GM18873 (cell line): ENCODE measurements around the gene PRKCE.
"Not testable (repeated sequence)": the region's sequence is repeated elsewhere in the genome, so short reads cannot be mapped to it uniquely, and the experiment has no call there.

Experiments
- ATAC-seq: cut with Tn5 transposase; IDR thresholded peaks from one replicate; pipeline ENCODE4 v1.9.1; 2021; ENCODE audit warnings: mild to moderate bottlenecking, moderate library complexity, moderate number of reproducible peaks; ENCODE audit not compliant: unreplicated experiment, low FRiP score

PRKCE gene

GRCh38 chr2:45695480-45696007, 44.1 kb downstream of the PRKCE start:
- not testable (repeated sequence) for ATAC-seq

GRCh38 chr2:45696708-45697107, 45.2 kb downstream of the PRKCE start:
- ATAC-seq, result no peak

- no peak for ATAC-seq
Measured at GRCh38 chr2:45697190-45697589, 45.7 kb downstream of the PRKCE start.

GRCh38 chr2:45698554-45698953, 47.1 kb downstream of the PRKCE start:
- no peak for ATAC-seq

- peak; percentile 48 for ATAC-seq
Measured at GRCh38 chr2:45699032-45699658, 47.7 kb downstream of the PRKCE start.

GRCh38 chr2:45700407-45701013, 49.0 kb downstream of the PRKCE start:
- no peak for ATAC-seq

- no peak for ATAC-seq
Measured at GRCh38 chr2:45705233-45705632, 53.8 kb downstream of the PRKCE start.

GRCh38 chr2:45706033-45706432, 54.6 kb downstream of the PRKCE start:
- ATAC-seq, result no peak

- no peak for ATAC-seq
Measured at GRCh38 chr2:45707006-45707405, 55.5 kb downstream of the PRKCE start.

GRCh38 chr2:45707661-45708060, 56.2 kb downstream of the PRKCE start:
- no peak for ATAC-seq

GRCh38 chr2:45708501-45708900, 57.0 kb downstream of the PRKCE start:
- ATAC-seq, result no peak

GRCh38 chr2:45709137-45709536, 57.7 kb downstream of the PRKCE start:
- no peak for ATAC-seq

- no peak for ATAC-seq
Measured at GRCh38 chr2:45710468-45710867, 59.0 kb downstream of the PRKCE start.

GRCh38 chr2:45711224-45711623, 59.7 kb downstream of the PRKCE start:
- ATAC-seq, result no peak

GRCh38 chr2:45712570-45712969, 61.1 kb downstream of the PRKCE start:
- ATAC-seq, result no peak

GRCh38 chr2:45713136-45713535, 61.7 kb downstream of the PRKCE start:
- no peak for ATAC-seq

- no peak for ATAC-seq
Measured at GRCh38 chr2:45713591-45713990, 62.1 kb downstream of the PRKCE start.

- ATAC-seq, result no peak
Measured at GRCh38 chr2:45714679-45715078, 63.2 kb downstream of the PRKCE start.

GRCh38 chr2:45715601-45716379, 64.3 kb downstream of the PRKCE start:
- ATAC-seq, result no peak

- not testable (repeated sequence) for ATAC-seq
Measured at GRCh38 chr2:45716432-45716831, 65.0 kb downstream of the PRKCE start.

GRCh38 chr2:45716915-45717314, 65.4 kb downstream of the PRKCE start:
- ATAC-seq, result no peak
